ENCODE results near the gene FBP1. TPM values are rescaled to one million over a fixed set of nuclear protein-coding genes. Genes with fewer than 3 reads are reported as not detected.

Gene FBP1
- total and polyA plus RNA-seq, 2 donors (not counting 3 experiments of a cell fraction or from before 2014, with no cell fraction given), result 2.5 to 3.8 TPM

DNA sequence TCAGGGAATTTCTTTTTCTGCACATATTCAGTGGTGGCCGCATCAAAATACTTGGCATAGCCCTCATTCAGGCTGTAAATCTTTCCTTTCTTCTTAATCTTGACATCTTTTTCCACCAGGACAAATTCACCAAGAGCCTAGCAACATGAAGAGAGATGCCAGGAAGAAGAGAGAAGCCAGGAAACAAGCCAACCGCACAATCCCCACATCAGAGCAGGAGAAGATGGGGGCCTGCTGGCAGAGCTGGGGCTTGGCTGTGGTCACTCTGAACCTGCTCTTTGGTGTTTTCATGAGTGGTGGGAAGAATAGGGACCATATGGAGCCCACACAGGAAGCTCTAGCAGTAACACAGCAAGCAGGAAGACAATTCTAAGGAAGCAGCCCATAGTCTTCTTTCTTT lies 72.0 kb downstream of the FBP1 start:
- H3K9ac ChIP-seq (replicated peaks; ENCODE audit: extremely low read depth, insufficient read depth, low read length), result no peak overlapping the region
- DNase-seq (ENCODE audit: low read depth, low spot score), result no peak
- no peaks in the 10 kb centered on the region for H3K9me3 ChIP-seq (replicated peaks; ENCODE audit: control insufficient read depth, insufficient read depth, low read length)
- ChIA-PET CTCF (no interaction called here), POLR2A (no interaction called here)
- intact Hi-C loops (cut with micrococcal nuclease), result no loop called here
- no peaks in the 10 kb centered on the region for H3K4me1 ChIP-seq (ENCODE audit: control insufficient read depth, extremely low read depth, insufficient read depth, low read length)
- TF ChIP-seq EZH2 (IDR thresholded peaks at IDR 0.05; ENCODE audit: borderline replicate concordance, low read depth, low read length, severe bottlenecking), result no peak
- TF ChIP-seq MYC (IDR thresholded peaks at IDR 0.05; ENCODE audit: low read depth, low read length), result no peak
- TF ChIP-seq POLR2A (IDR thresholded peaks at IDR 0.05; ENCODE audit: low read depth, low read length), result no peak
- no peak for TF ChIP-seq POLR2AphosphoS5 (IDR thresholded peaks at IDR 0.05; ENCODE audit: insufficient read depth, low read depth, low read length)
- no peak for TF ChIP-seq GATA2 (IDR thresholded peaks at IDR 0.05; ENCODE audit: insufficient read depth, insufficient read length, low read depth, low read length)
- no peak for TF ChIP-seq JUN (IDR thresholded peaks at IDR 0.05; ENCODE audit: borderline replicate concordance, insufficient read depth, insufficient read length, low read depth)
- no peak for TF ChIP-seq FOS (IDR thresholded peaks at IDR 0.05; ENCODE audit: borderline replicate concordance, insufficient read depth, low read length)
- TF ChIP-seq, protein P1, sequence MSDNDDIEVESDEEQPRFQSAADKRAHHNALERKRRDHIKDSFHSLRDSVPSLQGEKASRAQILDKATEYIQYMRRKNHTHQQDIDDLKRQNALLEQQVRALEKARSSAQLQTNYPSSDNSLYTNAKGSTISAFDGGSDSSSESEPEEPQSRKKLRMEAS (IDR thresholded peaks at IDR 0.05; ENCODE audit: insufficient read depth, insufficient read length), result no peak
- TF ChIP-seq, protein P2, sequence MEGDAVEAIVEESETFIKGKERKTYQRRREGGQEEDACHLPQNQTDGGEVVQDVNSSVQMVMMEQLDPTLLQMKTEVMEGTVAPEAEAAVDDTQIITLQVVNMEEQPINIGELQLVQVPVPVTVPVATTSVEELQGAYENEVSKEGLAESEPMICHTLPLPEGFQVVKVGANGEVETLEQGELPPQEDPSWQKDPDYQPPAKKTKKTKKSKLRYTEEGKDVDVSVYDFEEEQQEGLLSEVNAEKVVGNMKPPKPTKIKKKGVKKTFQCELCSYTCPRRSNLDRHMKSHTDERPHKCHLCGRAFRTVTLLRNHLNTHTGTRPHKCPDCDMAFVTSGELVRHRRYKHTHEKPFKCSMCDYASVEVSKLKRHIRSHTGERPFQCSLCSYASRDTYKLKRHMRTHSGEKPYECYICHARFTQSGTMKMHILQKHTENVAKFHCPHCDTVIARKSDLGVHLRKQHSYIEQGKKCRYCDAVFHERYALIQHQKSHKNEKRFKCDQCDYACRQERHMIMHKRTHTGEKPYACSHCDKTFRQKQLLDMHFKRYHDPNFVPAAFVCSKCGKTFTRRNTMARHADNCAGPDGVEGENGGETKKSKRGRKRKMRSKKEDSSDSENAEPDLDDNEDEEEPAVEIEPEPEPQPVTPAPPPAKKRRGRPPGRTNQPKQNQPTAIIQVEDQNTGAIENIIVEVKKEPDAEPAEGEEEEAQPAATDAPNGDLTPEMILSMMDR (IDR thresholded peaks at IDR 0.05; ENCODE audit: extremely low read depth in 1 of 2, insufficient read depth in 1 of 2, low read depth in 1 of 2, low read length in 2 of 2), result no peak
- no TSS peak for BruUV-seq (replicated peaks)
- no peak overlapping the region for H3K27ac ChIP-seq (ENCODE audit: insufficient read depth, low read depth, low read length)
- no peaks in the 10 kb centered on the region for H3K79me2 ChIP-seq (ENCODE audit: control insufficient read depth, insufficient read depth, low read length)
- H3K36me3 ChIP-seq (ENCODE audit: control insufficient read depth in 2 of 2, extremely low read depth in 1 of 2, insufficient read depth in 2 of 2, low read length in 2 of 2), result no peaks in the 10 kb centered on the region
- H3K27me3 ChIP-seq (ENCODE audit: control insufficient read depth in 2 of 2, insufficient read depth in 2 of 2, low read length in 2 of 2), result no peaks in the 10 kb centered on the region
- FAIRE-seq, result no peak
- no peaks in the 10 kb centered on the region for H4K20me1 ChIP-seq (replicated peaks; ENCODE audit: control insufficient read depth, extremely low read depth, insufficient read depth, low read length)
- H3K9me1 ChIP-seq (replicated peaks; ENCODE audit: control insufficient read depth, extremely low read depth, insufficient read depth, low read length), result no peaks in the 10 kb centered on the region
- H2AFZ ChIP-seq (ENCODE audit: low read depth, low read length), result no peak overlapping the region
- H3K4me3 ChIP-seq (replicated peaks in 1 of 3; ENCODE audit: insufficient read depth in 1 of 3, low read depth in 1 of 3, low read length in 3 of 3), result no peak overlapping the region
- H3K4me2 ChIP-seq (ENCODE audit: insufficient read depth, low read length), result no peak overlapping the region
- dilution Hi-C loops (cut with MboI; ENCODE audit: extremely low pct_ligation_motif_present, low sequenced_read_pairs), result no loop called here
